ENCODE measurements around the gene SEMA3B. TPM values are rescaled to one million over a fixed set of nuclear protein-coding genes. Genes with fewer than 3 reads are reported as not detected.

Gene SEMA3B
- total and polyA plus RNA-seq, 9 of the 15 experiments (the other 6 are each of a cell fraction or from before 2014, with no cell fraction given), result 0.03 to 1.8 (median 0.55) TPM; not detected in 1

- TF ChIP-seq VEZF1 (CRISPR knock-in tag; IDR thresholded peaks at IDR 0.05) (peak; percentile 95), MED1 (CRISPR knock-in tag; IDR thresholded peaks at IDR 0.05; ENCODE audit: borderline replicate concordance) (no peak), ELF4 (CRISPR knock-in tag; IDR thresholded peaks at IDR 0.05) (peak; percentile 46; the same call in 1 of the 2 replicates), NEUROD1 (IDR thresholded peaks at IDR 0.05; ENCODE audit: borderline replicate concordance, low read depth, low read length, partially characterized antibody) (peak; percentile 29), ZNF324 (CRISPR knock-in tag; IDR thresholded peaks at IDR 0.05) (no peak), SREBF1 (IDR thresholded peaks at IDR 0.05; ENCODE audit: borderline replicate concordance, low read depth, low read length) (no peak), CBX8 (IDR thresholded peaks at IDR 0.05; ENCODE audit: borderline replicate concordance, extremely low read depth, low read depth, low read length, poor library complexity, severe bottlenecking) (no peak), THRB (CRISPR knock-in tag; conservative IDR thresholded peaks at IDR 0.05) (no peak), ZNF384 (IDR thresholded peaks at IDR 0.05; ENCODE audit: low read depth, low read length) (no peak), ZFP30 (CRISPR knock-in tag; IDR thresholded peaks at IDR 0.05; ENCODE audit: borderline replicate concordance) (no peak), ETS1 (conservative IDR thresholded peaks at IDR 0.05; ENCODE audit: control insufficient read depth, low read depth, low read length) (peak; percentile 80), ATF1 (CRISPR knock-in tag; IDR thresholded peaks at IDR 0.05) (no peak), ATF1 (tag; IDR thresholded peaks at IDR 0.05) (peak; percentile 34; the same call in 1 of the 2 replicates), ZNF280A (IDR thresholded peaks at IDR 0.05; ENCODE audit: low read depth, partially characterized antibody) (no peak), RB1 (IDR thresholded peaks at IDR 0.05; ENCODE audit: low read depth) (peak; percentile 96), MAX (CRISPR knock-in tag; IDR thresholded peaks at IDR 0.05) (peak; percentile 49; the same call in 1 of the 2 replicates), SP2 (IDR thresholded peaks at IDR 0.05; ENCODE audit: extremely low read depth, low read depth, low read length, poor library complexity, severe bottlenecking) (peak; percentile 93), SOX6 (IDR thresholded peaks at IDR 0.05) (peak; percentile 24; the same call in 1 of the 2 replicates), TAF7 (tag; IDR thresholded peaks at IDR 0.05) (0 out of 2 replicates have a peak, but pooled peaks have one; percentile 13), TFAM (CRISPR knock-in tag; conservative IDR thresholded peaks at IDR 0.05) (no peak)
Measured at GRCh38 chr3:50227390-50228183, 41.4 kb upstream of the SEMA3B start (continued).
